ENCODE results near the gene WDR27. TPM values are rescaled to one million over a fixed set of nuclear protein-coding genes. Genes with fewer than 3 reads are reported as not detected.

The WDR27 gene
- polyA plus RNA-seq, 2 of the 4 experiments (the other 2 are of a cell fraction): 18.9 to 36.1 TPM

- ATAC-seq (no peak), FAIRE-seq (no peak), DNase-seq (ENCODE audit: low read depth in 1 of 2, low spot score in 1 of 2) (no peak)
- H3K27ac ChIP-seq: no peak overlapping the region
- H3K4me2 ChIP-seq: no peak overlapping the region
- H3K4me1 ChIP-seq: no peaks in the 10 kb centered on the region
- H3K9me3 ChIP-seq: no peaks in the 10 kb centered on the region
- no peak overlapping the region for H3K4me3 ChIP-seq
- POLR2A ChIA-PET: interaction anchor here (1.1 kb wide), 1 partner anchor 16 kb away, joined by 3 read pairs; no protein-coding TSS in a partner anchor
- CTCF ChIA-PET: no interaction called here
- TF ChIP-seq, protein P1, sequence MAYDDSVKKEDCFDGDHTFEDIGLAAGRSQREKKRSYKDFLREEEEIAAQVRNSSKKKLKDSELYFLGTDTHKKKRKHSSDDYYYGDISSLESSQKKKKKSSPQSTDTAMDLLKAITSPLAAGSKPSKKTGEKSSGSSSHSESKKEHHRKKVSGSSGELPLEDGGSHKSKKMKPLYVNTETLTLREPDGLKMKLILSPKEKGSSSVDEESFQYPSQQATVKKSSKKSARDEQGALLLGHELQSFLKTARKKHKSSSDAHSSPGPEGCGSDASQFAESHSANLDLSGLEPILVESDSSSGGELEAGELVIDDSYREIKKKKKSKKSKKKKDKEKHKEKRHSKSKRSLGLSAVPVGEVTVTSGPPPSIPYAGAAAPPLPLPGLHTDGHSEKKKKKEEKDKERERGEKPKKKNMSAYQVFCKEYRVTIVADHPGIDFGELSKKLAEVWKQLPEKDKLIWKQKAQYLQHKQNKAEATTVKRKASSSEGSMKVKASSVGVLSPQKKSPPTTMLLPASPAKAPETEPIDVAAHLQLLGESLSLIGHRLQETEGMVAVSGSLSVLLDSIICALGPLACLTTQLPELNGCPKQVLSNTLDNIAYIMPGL (CRISPR knock-in tag; IDR thresholded peaks at IDR 0.05; ENCODE audit: borderline replicate concordance): no peak
- no peak for TF ChIP-seq POLR2A (IDR thresholded peaks at IDR 0.05; ENCODE audit: low read length)
- no peak for TF ChIP-seq HDAC2 (IDR thresholded peaks at IDR 0.05)
- no peak for TF ChIP-seq TFCP2L1 (CRISPR knock-in tag; IDR thresholded peaks at IDR 0.05)
- TF ChIP-seq, protein P2, sequence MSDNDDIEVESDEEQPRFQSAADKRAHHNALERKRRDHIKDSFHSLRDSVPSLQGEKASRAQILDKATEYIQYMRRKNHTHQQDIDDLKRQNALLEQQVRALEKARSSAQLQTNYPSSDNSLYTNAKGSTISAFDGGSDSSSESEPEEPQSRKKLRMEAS (IDR thresholded peaks at IDR 0.05): no peak
- TF ChIP-seq, protein P3, sequence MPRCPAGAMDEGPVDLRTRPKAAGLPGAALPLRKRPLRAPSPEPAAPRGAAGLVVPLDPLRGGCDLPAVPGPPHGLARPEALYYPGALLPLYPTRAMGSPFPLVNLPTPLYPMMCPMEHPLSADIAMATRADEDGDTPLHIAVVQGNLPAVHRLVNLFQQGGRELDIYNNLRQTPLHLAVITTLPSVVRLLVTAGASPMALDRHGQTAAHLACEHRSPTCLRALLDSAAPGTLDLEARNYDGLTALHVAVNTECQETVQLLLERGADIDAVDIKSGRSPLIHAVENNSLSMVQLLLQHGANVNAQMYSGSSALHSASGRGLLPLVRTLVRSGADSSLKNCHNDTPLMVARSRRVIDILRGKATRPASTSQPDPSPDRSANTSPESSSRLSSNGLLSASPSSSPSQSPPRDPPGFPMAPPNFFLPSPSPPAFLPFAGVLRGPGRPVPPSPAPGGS (IDR thresholded peaks at IDR 0.05): no peak
- no peak for TF ChIP-seq MAFK (IDR thresholded peaks at IDR 0.05; ENCODE audit: partially characterized antibody)
- no peak for TF ChIP-seq ZC3H11A (IDR thresholded peaks at IDR 0.05)
- no peak for TF ChIP-seq CTCF (IDR thresholded peaks at IDR 0.05)
- TF ChIP-seq, protein P4, sequence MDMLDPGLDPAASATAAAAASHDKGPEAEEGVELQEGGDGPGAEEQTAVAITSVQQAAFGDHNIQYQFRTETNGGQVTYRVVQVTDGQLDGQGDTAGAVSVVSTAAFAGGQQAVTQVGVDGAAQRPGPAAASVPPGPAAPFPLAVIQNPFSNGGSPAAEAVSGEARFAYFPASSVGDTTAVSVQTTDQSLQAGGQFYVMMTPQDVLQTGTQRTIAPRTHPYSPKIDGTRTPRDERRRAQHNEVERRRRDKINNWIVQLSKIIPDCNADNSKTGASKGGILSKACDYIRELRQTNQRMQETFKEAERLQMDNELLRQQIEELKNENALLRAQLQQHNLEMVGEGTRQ (IDR thresholded peaks at IDR 0.05): no peak
- TF ChIP-seq RNF2 (IDR thresholded peaks at IDR 0.05; ENCODE audit: borderline replicate concordance, low read depth): no peak
- TF ChIP-seq MAZ (IDR thresholded peaks at IDR 0.05; ENCODE audit: borderline replicate concordance, low read depth, low read length): no peak
- TF ChIP-seq ZNF302 (CRISPR knock-in tag; IDR thresholded peaks at IDR 0.05): no peak
- TF ChIP-seq TP53 (CRISPR knock-in tag; IDR thresholded peaks at IDR 0.05): no peak
- no peak for TF ChIP-seq RCOR1 (IDR thresholded peaks at IDR 0.05; ENCODE audit: low read depth, low read length)
- no peak for TF ChIP-seq PBX3 (IDR thresholded peaks at IDR 0.05)
These were observed 39.5 kb upstream of the WDR27 start for GRCh38 chr6:169741344-169741743.

DNA sequence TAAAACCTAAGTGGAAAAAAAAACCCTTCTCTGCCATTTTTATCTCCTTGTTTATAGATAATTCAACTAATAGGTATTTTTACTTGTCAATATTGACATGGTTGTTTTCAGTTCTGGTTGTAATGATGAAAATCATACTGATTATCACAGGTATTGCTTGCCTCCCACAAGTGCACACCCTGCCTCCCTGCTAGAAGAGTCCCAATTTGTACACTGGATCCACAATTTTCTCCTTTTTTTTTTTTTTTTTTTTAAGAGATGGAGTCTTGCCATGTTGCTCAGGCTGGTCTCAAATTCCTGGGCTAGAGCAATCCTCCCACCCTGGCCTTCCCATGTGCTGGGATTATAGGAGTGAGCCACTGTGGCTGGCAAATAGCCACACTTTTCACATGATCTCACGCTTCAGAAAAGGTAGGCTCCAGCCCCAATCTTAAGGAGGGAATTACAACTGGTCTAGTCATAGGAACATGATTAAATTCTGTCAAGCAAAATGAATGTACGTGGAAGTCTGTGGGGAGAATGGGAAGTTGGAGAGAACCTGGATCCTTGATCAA is 37.2 kb upstream of the WDR27 start:
- DNase-seq (ENCODE audit: low read depth in 1 of 2, low spot score in 1 of 2) (no peak), FAIRE-seq (no peak), ATAC-seq (no peak)
- ChIA-PET POLR2A (no interaction called here), CTCF (no interaction called here)
- Histone ChIP-seq H3K4me3 (no peak overlapping the region), H3K9me3 (no peaks in the 10 kb centered on the region), H3K27ac (no peak overlapping the region), H3K4me2 (no peak overlapping the region), H3K4me1 (no peaks in the 10 kb centered on the region)
- WGBS (ENCODE audit: missing lambda C conversion rate): 76% methylated on average over 2 of the region's 2 CpGs
- TF ChIP-seq, protein P4 (IDR thresholded peaks at IDR 0.05): no peak
- TF ChIP-seq HOXB5 (CRISPR knock-in tag; IDR thresholded peaks at IDR 0.05): no peak
- TF ChIP-seq, protein P5, sequence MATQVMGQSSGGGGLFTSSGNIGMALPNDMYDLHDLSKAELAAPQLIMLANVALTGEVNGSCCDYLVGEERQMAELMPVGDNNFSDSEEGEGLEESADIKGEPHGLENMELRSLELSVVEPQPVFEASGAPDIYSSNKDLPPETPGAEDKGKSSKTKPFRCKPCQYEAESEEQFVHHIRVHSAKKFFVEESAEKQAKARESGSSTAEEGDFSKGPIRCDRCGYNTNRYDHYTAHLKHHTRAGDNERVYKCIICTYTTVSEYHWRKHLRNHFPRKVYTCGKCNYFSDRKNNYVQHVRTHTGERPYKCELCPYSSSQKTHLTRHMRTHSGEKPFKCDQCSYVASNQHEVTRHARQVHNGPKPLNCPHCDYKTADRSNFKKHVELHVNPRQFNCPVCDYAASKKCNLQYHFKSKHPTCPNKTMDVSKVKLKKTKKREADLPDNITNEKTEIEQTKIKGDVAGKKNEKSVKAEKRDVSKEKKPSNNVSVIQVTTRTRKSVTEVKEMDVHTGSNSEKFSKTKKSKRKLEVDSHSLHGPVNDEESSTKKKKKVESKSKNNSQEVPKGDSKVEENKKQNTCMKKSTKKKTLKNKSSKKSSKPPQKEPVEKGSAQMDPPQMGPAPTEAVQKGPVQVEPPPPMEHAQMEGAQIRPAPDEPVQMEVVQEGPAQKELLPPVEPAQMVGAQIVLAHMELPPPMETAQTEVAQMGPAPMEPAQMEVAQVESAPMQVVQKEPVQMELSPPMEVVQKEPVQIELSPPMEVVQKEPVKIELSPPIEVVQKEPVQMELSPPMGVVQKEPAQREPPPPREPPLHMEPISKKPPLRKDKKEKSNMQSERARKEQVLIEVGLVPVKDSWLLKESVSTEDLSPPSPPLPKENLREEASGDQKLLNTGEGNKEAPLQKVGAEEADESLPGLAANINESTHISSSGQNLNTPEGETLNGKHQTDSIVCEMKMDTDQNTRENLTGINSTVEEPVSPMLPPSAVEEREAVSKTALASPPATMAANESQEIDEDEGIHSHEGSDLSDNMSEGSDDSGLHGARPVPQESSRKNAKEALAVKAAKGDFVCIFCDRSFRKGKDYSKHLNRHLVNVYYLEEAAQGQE (IDR thresholded peaks at IDR 0.05): no peak
